ENCODE data around the gene PIK3R5.

DNA sequence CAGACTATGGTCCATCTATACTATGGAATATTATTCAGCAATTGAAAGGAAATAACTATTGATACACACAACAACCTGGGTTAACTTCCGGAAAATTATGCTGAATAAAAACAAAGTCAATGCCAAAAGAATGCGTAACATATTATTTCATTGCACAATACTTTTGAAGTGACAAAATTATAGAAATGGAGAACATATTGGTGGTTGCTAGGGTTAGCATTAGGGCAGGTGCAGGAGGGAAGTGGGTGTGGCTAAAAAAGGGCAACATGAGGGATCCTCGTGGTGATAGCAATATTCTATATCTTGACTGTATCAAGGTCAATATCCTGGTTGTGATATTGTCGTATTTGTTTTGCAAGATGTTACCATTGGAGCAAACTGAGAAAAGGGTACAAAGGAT lies 34.9 kb downstream of the PIK3R5 start:
- TF ChIP-seq, protein P1, sequence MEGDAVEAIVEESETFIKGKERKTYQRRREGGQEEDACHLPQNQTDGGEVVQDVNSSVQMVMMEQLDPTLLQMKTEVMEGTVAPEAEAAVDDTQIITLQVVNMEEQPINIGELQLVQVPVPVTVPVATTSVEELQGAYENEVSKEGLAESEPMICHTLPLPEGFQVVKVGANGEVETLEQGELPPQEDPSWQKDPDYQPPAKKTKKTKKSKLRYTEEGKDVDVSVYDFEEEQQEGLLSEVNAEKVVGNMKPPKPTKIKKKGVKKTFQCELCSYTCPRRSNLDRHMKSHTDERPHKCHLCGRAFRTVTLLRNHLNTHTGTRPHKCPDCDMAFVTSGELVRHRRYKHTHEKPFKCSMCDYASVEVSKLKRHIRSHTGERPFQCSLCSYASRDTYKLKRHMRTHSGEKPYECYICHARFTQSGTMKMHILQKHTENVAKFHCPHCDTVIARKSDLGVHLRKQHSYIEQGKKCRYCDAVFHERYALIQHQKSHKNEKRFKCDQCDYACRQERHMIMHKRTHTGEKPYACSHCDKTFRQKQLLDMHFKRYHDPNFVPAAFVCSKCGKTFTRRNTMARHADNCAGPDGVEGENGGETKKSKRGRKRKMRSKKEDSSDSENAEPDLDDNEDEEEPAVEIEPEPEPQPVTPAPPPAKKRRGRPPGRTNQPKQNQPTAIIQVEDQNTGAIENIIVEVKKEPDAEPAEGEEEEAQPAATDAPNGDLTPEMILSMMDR (optimal IDR thresholded peaks at IDR 0.05 in 1 of 3, IDR thresholded peaks at IDR 0.05 in 1 of 3, conservative IDR thresholded peaks at IDR 0.05 in 1 of 3; ENCODE audit: extremely low read depth in 1 of 3, insufficient read depth in 2 of 3, low read length in 3 of 3), result no peak
- TF ChIP-seq EZH2 (IDR thresholded peaks at IDR 0.05; ENCODE audit: low read length), result no peak
